Dendritic cell treated with granulocyte-macrophage colony-stimulating factor and Interleukin-4, amounts not matched to agents 40 ng/mL and 50 ng/mL, for 4 days (primary cell): ENCODE results near the gene ZFP30.
A peak's percentile ranks its signal among the peaks of the same experiment; 100 is the strongest.

ENCODE experiments used
- H3K27ac Mint-ChIP-seq: one replicate; pipeline ENCODE4 v1.8.0; 2022; ENCODE audit warnings: mild to moderate bottlenecking, mixed read lengths
- H3K27me3 Mint-ChIP-seq: one replicate; pipeline ENCODE4 v1.8.0; 2022; ENCODE audit warnings: mild to moderate bottlenecking, mixed read lengths
- H3K36me3 Mint-ChIP-seq: one replicate; pipeline ENCODE4 v1.8.0; 2022; ENCODE audit warnings: low read depth, mixed read lengths
- H3K4me1 Mint-ChIP-seq: one replicate; pipeline ENCODE4 v1.8.0; 2022; ENCODE audit warnings: low read depth, mixed read lengths
- H3K4me3 Mint-ChIP-seq: one replicate; pipeline ENCODE4 v1.8.0; 2022; ENCODE audit warnings: mild to moderate bottlenecking, moderate library complexity, mixed read lengths
- H3K9me3 Mint-ChIP-seq: one replicate; pipeline ENCODE4 v1.8.0; 2022; ENCODE audit warnings: mixed read lengths
- intact Hi-C: fragments of 100-400 bp; cut with micrococcal nuclease; formaldehyde crosslinking; loops from one replicate; pipeline ENCODE4 v1.15.0; 2022

The ZFP30 gene

GRCh38 chr19:37635076-37636056 lies 19.9 kb downstream of the ZFP30 start:
- Mint-ChIP-seq H3K4me3 (no peak overlapping the region), H3K9me3 (peaks cover 79% of the 10 kb centered on the region), H3K27ac (no peak overlapping the region), H3K36me3 (peaks cover 45% of the 10 kb centered on the region), H3K4me1 (no peaks in the 10 kb centered on the region), H3K27me3 (no peaks in the 10 kb centered on the region)
- intact Hi-C loops = no loop called here

DNA sequence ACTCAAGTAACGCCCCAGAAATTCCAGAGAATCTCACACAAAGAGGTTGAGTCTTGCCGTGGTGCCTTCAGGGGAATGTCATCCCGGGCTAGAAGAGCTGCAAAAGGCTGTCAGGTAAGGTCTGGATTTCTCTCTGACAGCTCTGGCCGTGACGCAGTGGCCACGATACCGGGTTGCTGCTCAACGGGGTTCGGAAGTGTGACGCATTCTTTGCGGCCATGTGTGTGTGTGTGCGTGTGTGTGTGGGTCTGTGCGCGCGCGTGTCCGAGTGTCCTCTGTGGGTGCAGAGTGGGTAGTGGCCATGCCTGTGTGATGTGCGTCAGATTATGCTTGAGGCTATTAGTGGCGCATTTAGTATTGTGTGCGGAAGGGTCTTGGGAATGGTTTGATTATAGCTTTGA lies 60.3 kb downstream of the ZFP30 start:
- intact Hi-C loops = loop anchor here (2.0 to 10.0 kb wide), 3 partner anchors 60 to 223 kb away; partner anchors contain the start of genes ZFP30, ZNF527 and ZNF570
- peaks cover 54% of the 10 kb centered on the region for H3K9me3 Mint-ChIP-seq
- H3K36me3 Mint-ChIP-seq = peaks cover 11% of the 10 kb centered on the region
- H3K27me3 Mint-ChIP-seq = peaks cover 6% of the 10 kb centered on the region
- peaks cover 19% of the 10 kb centered on the region for H3K4me1 Mint-ChIP-seq
- peak overlapping the region; percentile 82 for H3K27ac Mint-ChIP-seq
- peak overlapping the region; percentile 95 for H3K4me3 Mint-ChIP-seq

- peak within 1 kb of the TSS; percentile 82 for H3K27ac Mint-ChIP-seq
- H3K4me3 Mint-ChIP-seq = peak within 1 kb of the TSS; percentile 95
- intact Hi-C loops = loop anchor here (2.0 to 10.0 kb wide), 3 partner anchors 60 to 222 kb away; partner anchors contain the start of genes ZFP30, ZNF527 and ZNF570
- H3K27me3 Mint-ChIP-seq = peaks cover 6% of the 10 kb centered on the region
- H3K36me3 Mint-ChIP-seq = peaks cover 11% of the 10 kb centered on the region
- H3K9me3 Mint-ChIP-seq = peaks cover 56% of the 10 kb centered on the region
- H3K4me1 Mint-ChIP-seq = peaks cover 19% of the 10 kb centered on the region
Measured at GRCh38 chr19:37594304-37594981, 60.8 kb downstream of the ZFP30 start, which contains the start of the genes ZNF540 and ZNF571. Gene ZNF540 (plus strand): TSS chr19:37594876. CDS start chr19:37598448, 3,572 bp downstream. Gene ZNF571 (minus strand): TSS chr19:37594792. CDS start chr19:37586676, 8,116 bp downstream.

DNA sequence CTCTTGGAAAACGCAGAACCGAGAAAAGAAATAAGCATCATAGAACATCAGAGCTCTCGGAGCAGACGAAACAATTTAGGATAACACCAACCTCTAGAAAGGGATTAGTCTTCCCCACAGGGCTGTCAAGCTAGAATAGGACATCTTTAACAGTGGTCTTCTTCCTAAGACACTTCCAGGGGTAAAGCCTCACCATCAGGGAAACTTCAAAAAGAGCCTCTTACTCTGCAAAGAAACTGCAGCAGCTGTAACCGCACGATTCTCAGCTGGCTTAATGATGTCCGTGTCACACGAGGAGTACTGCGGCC lies 61.3 kb downstream of the ZFP30 start:
- H3K4me3 Mint-ChIP-seq = peak overlapping the region; percentile 95
- peaks cover 57% of the 10 kb centered on the region for H3K9me3 Mint-ChIP-seq
- H3K4me1 Mint-ChIP-seq = peaks cover 19% of the 10 kb centered on the region
- intact Hi-C loops = loop anchor here (2.0 to 10.0 kb wide), 3 partner anchors 61 to 222 kb away; partner anchors contain the start of genes ZFP30, ZNF527 and ZNF570
- H3K36me3 Mint-ChIP-seq = peaks cover 11% of the 10 kb centered on the region
- peak overlapping the region; percentile 82 for H3K27ac Mint-ChIP-seq
- H3K27me3 Mint-ChIP-seq = peaks cover 6% of the 10 kb centered on the region

GRCh38 chr19:37583340-37583739 lies 71.9 kb downstream of the ZFP30 start:
- Mint-ChIP-seq H3K27me3 (no peaks in the 10 kb centered on the region), H3K27ac (no peak overlapping the region), H3K4me1 (no peaks in the 10 kb centered on the region), H3K9me3 (peaks cover 48% of the 10 kb centered on the region), H3K4me3 (no peak overlapping the region), H3K36me3 (peaks cover 27% of the 10 kb centered on the region)
- intact Hi-C loops = no loop called here

DNA sequence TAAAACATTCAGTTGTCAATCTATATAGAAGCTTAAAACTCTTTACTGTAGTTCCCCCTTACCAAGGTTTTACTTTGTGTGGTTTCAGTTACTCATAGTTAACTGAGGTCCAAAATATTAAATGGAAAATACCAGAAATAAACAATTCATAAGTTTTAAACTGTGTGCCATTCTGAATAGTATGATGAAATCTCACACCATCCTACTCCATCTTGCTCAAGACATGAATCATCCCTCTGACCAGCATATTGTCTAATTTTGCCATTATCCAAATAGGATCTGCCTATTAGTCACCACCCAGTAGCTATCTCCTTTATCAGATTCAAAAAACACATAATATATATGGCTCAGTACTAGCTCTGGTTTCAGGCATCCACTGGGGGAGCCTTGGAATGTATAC lies 83.1 kb downstream of the ZFP30 start:
- no peaks in the 10 kb centered on the region for H3K27me3 Mint-ChIP-seq
- no peak overlapping the region for H3K4me3 Mint-ChIP-seq
- peaks cover 58% of the 10 kb centered on the region for H3K36me3 Mint-ChIP-seq
- no peak overlapping the region for H3K27ac Mint-ChIP-seq
- H3K9me3 Mint-ChIP-seq = peaks cover 44% of the 10 kb centered on the region
- no peaks in the 10 kb centered on the region for H3K4me1 Mint-ChIP-seq
- intact Hi-C loops = no loop called here

DNA sequence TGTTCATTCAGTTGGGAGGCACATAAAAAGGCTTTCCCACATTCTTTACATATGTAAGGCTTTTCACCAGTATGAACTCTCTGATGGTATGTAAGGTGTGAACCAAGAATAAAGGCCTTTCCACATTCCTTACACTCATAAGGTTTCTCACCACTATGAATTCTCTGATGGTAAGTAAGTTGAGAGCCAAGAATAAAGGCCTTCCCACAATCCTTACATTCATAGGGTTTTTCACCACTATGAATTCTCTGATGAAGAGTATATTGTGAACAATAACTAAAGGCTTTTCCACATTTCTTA lies 89.9 kb downstream of the ZFP30 start:
- H3K4me3 Mint-ChIP-seq = no peak overlapping the region
- H3K36me3 Mint-ChIP-seq = peaks cover 59% of the 10 kb centered on the region
- H3K4me1 Mint-ChIP-seq = no peaks in the 10 kb centered on the region
- H3K27ac Mint-ChIP-seq = no peak overlapping the region
- intact Hi-C loops = no loop called here
- H3K27me3 Mint-ChIP-seq = no peaks in the 10 kb centered on the region
- peaks cover 91% of the 10 kb centered on the region for H3K9me3 Mint-ChIP-seq

GRCh38 chr19:37564624-37565369 lies 90.5 kb downstream of the ZFP30 start:
- intact Hi-C loops = no loop called here
- Mint-ChIP-seq H3K4me3 (no peak overlapping the region), H3K27ac (no peak overlapping the region), H3K4me1 (no peaks in the 10 kb centered on the region), H3K27me3 (no peaks in the 10 kb centered on the region), H3K36me3 (peaks cover 54% of the 10 kb centered on the region), H3K9me3 (peaks cover 86% of the 10 kb centered on the region)
